IMR-90 (cell line): Measurements from ENCODE around the gene SYVN1. TPM values are rescaled to one million over a fixed set of nuclear protein-coding genes. Genes with fewer than 3 reads are reported as not detected.

Experiments
- ATAC-seq: fragments of 200-7000 bp; cut with Tn5 transposase; 2 replicates; pipeline ENCODE4 v1.9.1; 2020; ENCODE audit warnings: low read depth, mild to moderate bottlenecking, moderate library complexity
- BruUV-seq: library from RNA; stranded (reverse); fragments of 400-500 nt; replicated peaks from 2 replicates; lab custom pipeline; 2021; lab: Mats Ljungman, UMichigan
- CTCF ChIA-PET: fragments of 300-600 bp; formaldehyde crosslinking; extraction: SDS; loops from one replicate; lab custom pipeline; 2021; ENCODE audit warnings: antibody characterized with exemption; lab: Yijun Ruan, JAX
- POLR2A ChIA-PET: fragments of 300-600 bp; sonication (Branson Sonifier 250); formaldehyde crosslinking; loops from one replicate; lab custom pipeline; 2022; ENCODE audit warnings: antibody characterized with exemption; ENCODE audit not compliant: unreplicated experiment; lab: Charles Lee
- DNase-seq: peaks from one replicate; pipeline ENCODE4 v3.0.0; 2013
- H2AFZ ChIP-seq: replicated peaks from 2 replicates; pipeline ENCODE3; 2013; ENCODE audit warnings: low read length, mild to moderate bottlenecking; ENCODE audit not compliant: poor library complexity
- H2AK5ac ChIP-seq: 2 replicates; pipeline ENCODE4 v1.6.1; 2013; ENCODE audit warnings: low read depth, low read length, inconsistent platforms
- H2AK9ac ChIP-seq: replicated peaks from 2 replicates; pipeline ENCODE3; 2013; ENCODE audit warnings: mild to moderate bottlenecking, low read depth, low read length, moderate library complexity; ENCODE audit not compliant: poor library complexity
- H2BK120ac ChIP-seq: 2 replicates; pipeline ENCODE4 v1.6.1; 2013; ENCODE audit warnings: low read depth, low read length, inconsistent platforms
- H2BK15ac ChIP-seq: 3 replicates; pipeline ENCODE4 v1.6.1; 2013; ENCODE audit warnings: low read depth, low read length, inconsistent platforms
- H2BK20ac ChIP-seq: 2 replicates; pipeline ENCODE4 v1.6.1; 2013; ENCODE audit warnings: low read depth, mild to moderate bottlenecking, inconsistent platforms, low read length, moderate library complexity
- H2BK5ac ChIP-seq: 2 replicates; pipeline ENCODE4 v1.6.1; 2013; ENCODE audit warnings: mild to moderate bottlenecking, low read depth, low read length, inconsistent platforms; ENCODE audit not compliant: poor library complexity, severe bottlenecking
- H3K14ac ChIP-seq: replicated peaks from 2 replicates; pipeline ENCODE4 v1.6.1; 2013; ENCODE audit warnings: low read depth, low read length, inconsistent platforms
- H3K18ac ChIP-seq: 2 replicates; pipeline ENCODE4 v1.6.1; 2013; ENCODE audit warnings: low read depth, low read length, control low read depth
- H3K23ac ChIP-seq: 2 replicates; pipeline ENCODE4 v1.6.1; 2013; ENCODE audit warnings: low read depth, low read length, inconsistent platforms
- H3K27ac ChIP-seq: 2 replicates; pipeline ENCODE4 v1.5.1; 2013; ENCODE audit warnings: mild to moderate bottlenecking, control low read depth, low read length; ENCODE audit not compliant: insufficient read depth
- H3K27me3 ChIP-seq: 2 replicates; pipeline ENCODE4 v1.6.1; 2013; ENCODE audit warnings: low read length; ENCODE audit not compliant: control insufficient read depth, insufficient read depth
- H3K36me3 ChIP-seq: 2 replicates; pipeline ENCODE4 v1.6.1; 2013; ENCODE audit warnings: low read length, mixed read lengths; ENCODE audit not compliant: control insufficient read depth, insufficient read depth
- H3K4ac ChIP-seq: 2 replicates; pipeline ENCODE4 v1.6.1; 2013; ENCODE audit warnings: low read depth, low read length, inconsistent platforms
- H3K4me1 ChIP-seq: 2 replicates; pipeline ENCODE4 v1.6.1; 2013; ENCODE audit warnings: low read length, mixed read lengths; ENCODE audit not compliant: control insufficient read depth, insufficient read depth
- H3K4me2 ChIP-seq: 2 replicates; pipeline ENCODE4 v1.6.1; 2013; ENCODE audit warnings: low read depth, mild to moderate bottlenecking, control low read depth, low read length, moderate library complexity
- H3K4me3 ChIP-seq: 2 replicates; pipeline ENCODE4 v1.5.1; 2013; ENCODE audit warnings: low read depth, mild to moderate bottlenecking, control low read depth, low read length, moderate library complexity; ENCODE audit not compliant: insufficient read depth
- H3K56ac ChIP-seq: 2 replicates; pipeline ENCODE4 v1.6.1; 2013; ENCODE audit warnings: low read length, inconsistent platforms; ENCODE audit not compliant: insufficient read depth; ENCODE audit errors: extremely low read depth
- H3K79me1 ChIP-seq, 2 experiments: 2 replicates each; pipeline ENCODE4 v1.6.1; 2013; ENCODE audit warnings: low read length in 2 of 2, inconsistent platforms in 1 of 2, low read depth in 1 of 2
- H3K9ac ChIP-seq: 2 replicates; pipeline ENCODE4 v1.6.1; 2013; ENCODE audit warnings: low read depth, low read length, control low read depth
- H3K9me1 ChIP-seq: 2 replicates; pipeline ENCODE4 v1.6.1; 2013; ENCODE audit warnings: low read length, inconsistent platforms; ENCODE audit not compliant: insufficient read depth
- H3K9me3 ChIP-seq: 2 replicates; pipeline ENCODE4 v1.6.1; 2013; ENCODE audit warnings: low read length; ENCODE audit not compliant: control insufficient read depth, insufficient read depth
- H4K20me1 ChIP-seq: 2 replicates; pipeline ENCODE4 v1.6.1; 2013; ENCODE audit warnings: low read length, inconsistent platforms; ENCODE audit not compliant: insufficient read depth
- H4K5ac ChIP-seq: 2 replicates; pipeline ENCODE4 v1.6.1; 2013; ENCODE audit warnings: mild to moderate bottlenecking, low read depth, low read length, control low read depth
- H4K8ac ChIP-seq, 2 experiments: 2 replicates each; pipeline ENCODE4 v1.6.1; 2013; ENCODE audit warnings: low read depth in 2 of 2, low read length in 2 of 2, control low read depth in 1 of 2, inconsistent platforms in 1 of 2
- H4K91ac ChIP-seq: 2 replicates; pipeline ENCODE4 v1.6.1; 2013; ENCODE audit warnings: low read depth, low read length, inconsistent platforms; ENCODE audit not compliant: insufficient read depth
- CHD1 ChIP-seq: IDR thresholded peaks from 2 replicates; pipeline ENCODE4 v1.6.1; 2012; ENCODE audit warnings: low read depth, low read length, improper control_type of control experiment
- FOS ChIP-seq: fragments of 150-350 bp; IDR thresholded peaks from 2 replicates; pipeline ENCODE4 v1.6.1; 2016; ENCODE audit warnings: low read depth, low read length
- RFX5 ChIP-seq: IDR thresholded peaks from 2 replicates; pipeline ENCODE4 v1.8.0; 2012; ENCODE audit warnings: low read depth, mild to moderate bottlenecking, low read length, moderate library complexity
- SMC3 ChIP-seq: fragments of 150-350 bp; IDR thresholded peaks from 2 replicates; pipeline ENCODE4 v1.6.1; 2016; ENCODE audit warnings: low read depth, mild to moderate bottlenecking, antibody characterized with exemption, low read length, moderate library complexity
- USF2 ChIP-seq: fragments of 150-350 bp; IDR thresholded peaks from 2 replicates; pipeline ENCODE4 v1.6.1; 2017; ENCODE audit warnings: mild to moderate bottlenecking, antibody characterized with exemption, low read length, low read depth
- WGBS, 2 experiments: methylation state at CpG; one replicate each; pipeline versions ENCODE4 v1.1.5 to v1.1.7; 2013; ENCODE audit warnings: missing lambda C conversion rate in 2 of 2; ENCODE audit not compliant: insufficient read length in 1 of 2; ENCODE audit errors: extremely low coverage in 2 of 2; 5-methylcytosine and 5-hydroxymethylcytosine counted together
- dilution Hi-C: fragments of 300-500 bp; cut with HindIII; formaldehyde crosslinking; loops from one replicate; pipeline ENCODE4 v1.14.3; 2018; ENCODE audit warnings: low sequenced_read_pairs; ENCODE audit not compliant: unreplicated experiment
- in situ Hi-C: fragments of 300-500 bp; cut with MboI; formaldehyde crosslinking; loops from 3 replicates; pipeline ENCODE4 v1.14.3; 2019; ENCODE audit warnings: low sequenced_read_pairs, inconsistent platforms, mixed read lengths
- intact Hi-C: fragments of 100-400 bp; cut with micrococcal nuclease; formaldehyde crosslinking; loops from 2 replicates; pipeline ENCODE4 v1.10.0; 2022
- polyA plus RNA-seq, 3 experiments: library from polyadenylated mRNA; depleted of rRNA; stranded (reverse); fragments of >200 nt; gene quantifications; 2 replicates each; pipeline ENCODE4 v1.2.3, GENCODE V29; 2012; ENCODE audit warnings: low replicate concordance in 1 of 3
- total RNA-seq: library from RNA; depleted of rRNA; stranded (reverse); fragments of >200 nt; gene quantifications from 2 replicates; pipeline ENCODE4 v1.2.3, GENCODE V29; 2012
- TF ChIP-seq, protein P1 (sequence below): fragments of 150-350 bp; IDR thresholded peaks from 2 replicates; pipeline ENCODE4 v1.6.1; 2016; ENCODE audit warnings: low read depth, mild to moderate bottlenecking, low read length, moderate library complexity, borderline replicate concordance
- TF ChIP-seq, protein P2 (sequence below): conservative IDR thresholded peaks from 2 replicates; pipeline ENCODE4 v1.5.1; 2012; ENCODE audit warnings: mild to moderate bottlenecking, low read depth, low read length, improper control_type of control experiment

SYVN1 gene
- total and polyA plus RNA-seq, 2 of the 4 experiments (the other 2 are of a cell fraction) = 9.5 to 52.9 TPM

GRCh38 chr11:65127473-65128181, 6.7 kb downstream of the SYVN1 start:
- 81% methylated on average over 4 of the region's 12 CpGs; no CpG with 5 or more reads in 1 of the 2 experiments for WGBS, 2 experiments
- H2BK5ac ChIP-seq = no peak overlapping the region
- peaks cover 76% of the 10 kb centered on the region for H3K36me3 ChIP-seq
- H3K4me3 ChIP-seq = no peak overlapping the region
- no peak overlapping the region for H4K91ac ChIP-seq
- intact Hi-C loops = no loop called here
- TSS peak; percentile 49 for BruUV-seq
- no peak overlapping the region for H4K8ac ChIP-seq
- no peak overlapping the region for H3K18ac ChIP-seq
- in situ Hi-C loops = no loop called here
- H2AFZ ChIP-seq = no peak overlapping the region
- H3K4me1 ChIP-seq = no peaks in the 10 kb centered on the region
- CTCF ChIA-PET = no interaction called here
- H3K4me2 ChIP-seq = no peak overlapping the region
- H2AK5ac ChIP-seq = no peak overlapping the region
- no peak overlapping the region for H2BK120ac ChIP-seq
- no peak overlapping the region for H3K14ac ChIP-seq
- no peak overlapping the region for H3K56ac ChIP-seq
- H2AK9ac ChIP-seq = no peak overlapping the region
- H2BK20ac ChIP-seq = no peak overlapping the region
- no peak overlapping the region for H3K27ac ChIP-seq
- no peak overlapping the region for H4K5ac ChIP-seq
- H3K4ac ChIP-seq = no peak overlapping the region
- ATAC-seq = no peak
- H3K27me3 ChIP-seq = no peaks in the 10 kb centered on the region
- dilution Hi-C loops = no loop called here
- H3K9ac ChIP-seq = no peak overlapping the region
- 0 out of 2 replicates have a peak, but pooled peaks cover 4% of the 10 kb centered on the region for H3K9me1 ChIP-seq
- POLR2A ChIA-PET = no interaction called here
- peaks cover 18% of the 10 kb centered on the region for H4K20me1 ChIP-seq
- H3K23ac ChIP-seq = no peak overlapping the region
- no peak overlapping the region for H2BK15ac ChIP-seq
- no peaks in the 10 kb centered on the region for H3K9me3 ChIP-seq
- TF ChIP-seq CHD1 = no peak
- no peak for TF ChIP-seq RFX5
- TF ChIP-seq SMC3 = no peak
- no peak for TF ChIP-seq USF2
- TF ChIP-seq, protein P1, sequence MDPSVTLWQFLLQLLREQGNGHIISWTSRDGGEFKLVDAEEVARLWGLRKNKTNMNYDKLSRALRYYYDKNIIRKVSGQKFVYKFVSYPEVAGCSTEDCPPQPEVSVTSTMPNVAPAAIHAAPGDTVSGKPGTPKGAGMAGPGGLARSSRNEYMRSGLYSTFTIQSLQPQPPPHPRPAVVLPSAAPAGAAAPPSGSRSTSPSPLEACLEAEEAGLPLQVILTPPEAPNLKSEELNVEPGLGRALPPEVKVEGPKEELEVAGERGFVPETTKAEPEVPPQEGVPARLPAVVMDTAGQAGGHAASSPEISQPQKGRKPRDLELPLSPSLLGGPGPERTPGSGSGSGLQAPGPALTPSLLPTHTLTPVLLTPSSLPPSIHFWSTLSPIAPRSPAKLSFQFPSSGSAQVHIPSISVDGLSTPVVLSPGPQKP = no peak
- TF ChIP-seq, protein P2, sequence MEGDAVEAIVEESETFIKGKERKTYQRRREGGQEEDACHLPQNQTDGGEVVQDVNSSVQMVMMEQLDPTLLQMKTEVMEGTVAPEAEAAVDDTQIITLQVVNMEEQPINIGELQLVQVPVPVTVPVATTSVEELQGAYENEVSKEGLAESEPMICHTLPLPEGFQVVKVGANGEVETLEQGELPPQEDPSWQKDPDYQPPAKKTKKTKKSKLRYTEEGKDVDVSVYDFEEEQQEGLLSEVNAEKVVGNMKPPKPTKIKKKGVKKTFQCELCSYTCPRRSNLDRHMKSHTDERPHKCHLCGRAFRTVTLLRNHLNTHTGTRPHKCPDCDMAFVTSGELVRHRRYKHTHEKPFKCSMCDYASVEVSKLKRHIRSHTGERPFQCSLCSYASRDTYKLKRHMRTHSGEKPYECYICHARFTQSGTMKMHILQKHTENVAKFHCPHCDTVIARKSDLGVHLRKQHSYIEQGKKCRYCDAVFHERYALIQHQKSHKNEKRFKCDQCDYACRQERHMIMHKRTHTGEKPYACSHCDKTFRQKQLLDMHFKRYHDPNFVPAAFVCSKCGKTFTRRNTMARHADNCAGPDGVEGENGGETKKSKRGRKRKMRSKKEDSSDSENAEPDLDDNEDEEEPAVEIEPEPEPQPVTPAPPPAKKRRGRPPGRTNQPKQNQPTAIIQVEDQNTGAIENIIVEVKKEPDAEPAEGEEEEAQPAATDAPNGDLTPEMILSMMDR = no peak
- TF ChIP-seq FOS = no peak
- no peak for DNase-seq
- H3K79me1 ChIP-seq = peaks cover 23 to 61% of the 10 kb centered on the region in 2 experiments
